Activated CD4-positive, alpha-beta T cell treated with anti-CD3 and anti-CD28 coated beads for 36 hours (primary cell): ENCODE data around the gene KBTBD2. TPM values are rescaled to one million over a fixed set of nuclear protein-coding genes. Genes with fewer than 3 reads are reported as not detected.

ENCODE experiments used
- ATAC-seq: fragments of 200-7000 bp; cut with Tn5 transposase; one replicate; pipeline ENCODE4 v1.10.0; 2021; ENCODE audit warnings: mild to moderate bottlenecking, moderate library complexity
- CTCF ChIA-PET: fragments of 350-600 bp; sonication (Branson Sonifier 250); formaldehyde crosslinking; loops from one replicate; lab custom pipeline; 2021; ENCODE audit warnings: antibody characterized with exemption; lab: Charles Lee
- POLR2A ChIA-PET: fragments of 350-600 bp; sonication (Branson Sonifier 250); formaldehyde crosslinking; loops from one replicate; lab custom pipeline; 2021; ENCODE audit warnings: antibody characterized with exemption, inconsistent platforms; lab: Charles Lee
- DNase-seq: peaks from one replicate; pipeline ENCODE4 v3.0.0-alpha.2; 2020
- H3K27ac Mint-ChIP-seq: one replicate; pipeline ENCODE4 v1.8.0; 2021; ENCODE audit warnings: mixed read lengths
- H3K27me3 Mint-ChIP-seq: one replicate; pipeline ENCODE4 v1.8.0; 2021; ENCODE audit warnings: mixed read lengths
- H3K36me3 Mint-ChIP-seq: one replicate; pipeline ENCODE4 v1.8.0; 2021; ENCODE audit warnings: low read depth, mixed read lengths
- H3K4me1 Mint-ChIP-seq: one replicate; pipeline ENCODE4 v1.8.0; 2021; ENCODE audit warnings: mixed read lengths
- H3K4me3 Mint-ChIP-seq: one replicate; pipeline ENCODE4 v1.8.0; 2021; ENCODE audit warnings: mild to moderate bottlenecking, moderate library complexity, mixed read lengths
- H3K9me3 Mint-ChIP-seq: one replicate; pipeline ENCODE4 v1.8.0; 2021; ENCODE audit warnings: low read depth, mixed read lengths
- intact Hi-C, 2 experiments: fragments of 100-400 bp; cut with DNase I in 1 of 2; cut with micrococcal nuclease in 1 of 2; formaldehyde crosslinking; loops; one replicate each; pipeline versions ENCODE4 v1.14.2 to v1.15.1; 2022 to 2024; cut with DNase I, micrococcal nuclease
- total RNA-seq, 2 experiments: library from RNA; stranded (reverse); gene quantifications; one replicate each; pipeline ENCODE4 v1.2.3, GENCODE V29; 2021

Gene KBTBD2
- total RNA-seq, 2 experiments from 2014 or later: 21.5 to 25.6 TPM

DNA sequence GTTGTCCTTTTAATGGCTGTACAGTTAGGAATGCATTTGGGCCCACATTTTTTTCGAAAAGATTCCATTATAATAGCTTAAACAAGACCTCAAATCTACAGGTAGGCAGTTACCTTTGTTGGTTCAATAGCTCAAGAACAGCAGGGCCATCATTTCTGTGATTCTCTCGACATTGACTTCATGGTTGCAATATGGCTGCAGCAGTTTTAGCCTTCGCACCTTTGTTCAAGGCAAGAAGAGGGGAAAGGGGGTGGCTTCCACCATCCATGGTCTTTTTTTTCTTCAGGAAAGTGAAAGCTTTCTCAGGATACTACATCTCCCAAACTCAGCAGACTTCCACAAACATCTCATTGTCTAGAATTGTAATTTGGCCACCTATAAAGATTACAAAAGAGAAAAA, 2.2 kb upstream of the KBTBD2 start:
- CTCF ChIA-PET: interaction anchor here (0.9 to 3.3 kb wide), 5 partner anchors 9 to 156 kb away, joined by 3 to 22 read pairs (median 5); no protein-coding TSS in a partner anchor
- Mint-ChIP-seq H3K4me3 (peak overlapping the region; percentile 94), H3K9me3 (no peaks in the 10 kb centered on the region)

DNA sequence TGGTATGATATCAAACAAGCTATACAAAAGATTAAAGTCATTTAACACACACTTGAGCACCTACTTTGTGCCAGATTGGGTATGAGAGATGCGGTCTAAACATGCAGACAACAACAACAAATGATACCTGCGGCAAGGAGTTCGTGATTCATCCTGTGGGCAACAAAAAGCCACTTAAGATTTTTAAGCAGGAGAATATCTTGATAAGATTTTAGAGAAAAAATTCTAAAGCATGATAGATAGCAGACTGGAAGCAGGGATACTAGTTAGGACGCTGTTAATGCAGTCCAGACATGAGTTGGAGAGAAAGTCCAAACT, 1.6 kb upstream of the KBTBD2 start:
- ChIA-PET POLR2A (interaction anchor here (0.6 to 5.9 kb wide), 3 partner anchors 12 to 169 kb away, joined by 5 to 39 read pairs (median 8); partner anchors contain the start of gene NT5C3A), CTCF (interaction anchor here (0.9 to 3.3 kb wide), 7 partner anchors 9 to 215 kb away, joined by 3 to 22 read pairs (median 5); no protein-coding TSS in a partner anchor)
- peaks cover 34% of the 10 kb centered on the region for H3K4me1 Mint-ChIP-seq
- peak; percentile 3 for ATAC-seq
- H3K27me3 Mint-ChIP-seq: no peaks in the 10 kb centered on the region
- H3K4me3 Mint-ChIP-seq: peak overlapping the region; percentile 94
- peak; percentile 18 for DNase-seq
- no peaks in the 10 kb centered on the region for H3K9me3 Mint-ChIP-seq
- H3K36me3 Mint-ChIP-seq: peaks cover 16% of the 10 kb centered on the region
- intact Hi-C loops: loop anchor here (2.0 to 5.0 kb wide), 5 partner anchors 46 to 396 kb away; partner anchors contain the start of genes AVL9 (in 1 of the 2), BBS9 (in 1 of the 2) and NT5C3A (in 1 of the 2)
- peak overlapping the region; percentile 99 for H3K27ac Mint-ChIP-seq

More for the DNA sequence above, 2.2 kb upstream of the KBTBD2 start:
- POLR2A ChIA-PET: interaction anchor here (0.6 to 5.9 kb wide), 2 partner anchors 12 to 45 kb away, joined by 8 to 39 read pairs; no protein-coding TSS in a partner anchor
- ATAC-seq (no peak), DNase-seq (no peak)
- Mint-ChIP-seq H3K27me3 (no peaks in the 10 kb centered on the region), H3K27ac (peak overlapping the region; percentile 99), H3K4me1 (peaks cover 29% of the 10 kb centered on the region), H3K36me3 (peaks cover 12% of the 10 kb centered on the region)
- intact Hi-C loops: loop anchor here (2.0 to 5.0 kb wide), 5 partner anchors 46 to 396 kb away; partner anchors contain the start of genes AVL9 (in 1 of the 2), BBS9 (in 1 of the 2) and NT5C3A (in 1 of the 2)

DNA sequence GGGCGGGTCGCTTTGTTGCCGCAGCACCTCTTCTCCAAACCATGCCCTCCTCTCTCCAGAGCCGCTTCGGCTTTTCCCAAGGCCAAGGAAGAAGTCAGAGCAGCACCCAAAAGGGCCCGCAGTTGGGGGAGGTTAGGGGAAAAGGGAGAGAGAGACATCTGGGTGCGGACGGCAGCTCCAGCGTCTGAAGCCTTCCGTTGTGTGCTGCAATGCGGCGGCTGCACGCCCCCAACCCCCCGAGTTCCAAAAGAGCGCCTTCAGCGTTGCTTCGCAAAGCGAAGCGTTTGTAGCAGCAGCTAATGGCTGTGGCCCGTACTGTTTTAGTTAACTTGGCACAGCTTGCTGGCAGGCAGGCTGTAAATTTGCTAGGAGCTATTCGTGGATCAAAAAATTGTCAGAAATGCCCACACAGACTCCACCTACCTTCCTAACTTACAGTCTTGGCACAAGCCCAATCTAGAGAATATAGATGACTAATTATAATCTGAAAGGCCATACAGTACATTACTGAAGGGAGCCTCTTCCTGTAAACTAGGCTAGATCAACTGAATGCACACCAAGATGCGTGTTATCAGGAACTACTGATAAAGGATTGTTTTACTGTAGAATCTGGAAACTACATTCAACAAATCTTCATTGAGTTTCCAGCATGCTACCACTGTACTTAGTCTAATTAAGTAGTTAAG, 1.1 kb upstream of the KBTBD2 start:
- peak; percentile 68 for DNase-seq
- H3K27me3 Mint-ChIP-seq: no peaks in the 10 kb centered on the region
- H3K4me1 Mint-ChIP-seq: peaks cover 38% of the 10 kb centered on the region
- ChIA-PET CTCF (interaction anchor here (0.8 to 3.3 kb wide), 8 partner anchors 8 to 216 kb away, joined by 3 to 22 read pairs (median 4); no protein-coding TSS in a partner anchor), POLR2A (interaction anchor here (0.7 to 5.9 kb wide), 3 partner anchors 13 to 170 kb away, joined by 3 to 39 read pairs (median 5); partner anchors contain the start of gene NT5C3A)
- peak; percentile 61 for ATAC-seq
- peak overlapping the region; percentile 99 for H3K27ac Mint-ChIP-seq
- H3K36me3 Mint-ChIP-seq: peaks cover 18% of the 10 kb centered on the region
- intact Hi-C loops: loop anchor here (1.0 to 5.0 kb wide), 12 partner anchors 13 to 397 kb away; partner anchors contain the start of genes AVL9 (in 2 of the 2), BBS9 (in 2 of the 2), NT5C3A (in 2 of the 2) and RP9 (in 1 of the 2)
- H3K9me3 Mint-ChIP-seq: no peaks in the 10 kb centered on the region
- peak overlapping the region; percentile 94 for H3K4me3 Mint-ChIP-seq

DNA sequence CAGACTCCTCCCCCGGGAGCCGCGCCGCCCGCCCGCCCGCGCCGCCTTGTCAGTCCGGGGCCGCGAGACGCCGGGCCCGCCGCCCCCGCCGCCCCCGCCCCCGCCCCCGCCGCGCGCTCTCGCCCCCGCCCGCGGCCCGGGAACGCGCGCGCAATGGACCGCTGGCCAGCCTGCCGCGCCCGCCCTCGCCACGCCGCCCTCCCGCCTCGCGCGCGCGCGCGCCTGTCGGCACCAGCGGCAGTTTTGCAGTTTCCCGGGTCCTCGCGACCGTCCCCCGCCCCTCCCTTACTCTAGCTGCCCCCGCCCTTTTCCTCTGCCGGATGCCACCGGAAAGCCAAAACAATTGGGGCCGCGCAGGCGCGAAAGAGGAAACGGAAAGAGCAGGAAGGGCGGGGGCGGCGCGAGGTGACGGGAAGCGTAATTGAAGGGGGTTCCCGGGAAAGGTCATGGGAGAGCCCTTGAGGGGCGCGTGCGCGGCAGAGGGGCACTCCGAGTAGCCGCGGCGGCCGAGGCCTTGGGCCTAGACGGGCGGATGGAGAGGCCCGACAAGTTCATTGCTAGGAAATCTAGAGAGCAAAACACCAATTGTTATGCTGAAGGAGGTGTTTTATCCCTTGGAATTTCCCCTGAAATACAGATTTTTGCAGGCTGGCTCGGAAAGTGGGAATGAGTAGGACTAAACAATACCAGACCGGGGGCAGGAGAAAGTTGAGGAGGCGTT, 400 bp upstream of the KBTBD2 start:
- DNase-seq: peak; percentile 99
- intact Hi-C loops: loop anchor here (1.0 to 5.0 kb wide), 14 partner anchors 13 to 397 kb away; partner anchors contain the start of genes AVL9 (in 2 of the 2), BBS9 (in 2 of the 2), NT5C3A (in 2 of the 2) and RP9 (in 2 of the 2)
- Mint-ChIP-seq H3K4me1 (peaks cover 44% of the 10 kb centered on the region), H3K4me3 (peak overlapping the region; percentile 94), H3K27ac (peak overlapping the region; percentile 99), H3K27me3 (no peaks in the 10 kb centered on the region), H3K36me3 (peaks cover 18% of the 10 kb centered on the region), H3K9me3 (no peaks in the 10 kb centered on the region)
- ATAC-seq: peak; percentile 67
- POLR2A ChIA-PET: interaction anchor here (0.7 to 5.9 kb wide), 5 partner anchors 14 to 171 kb away, joined by 3 to 39 read pairs (median 5); partner anchors contain the start of gene NT5C3A
- CTCF ChIA-PET: interaction anchor here (0.8 to 3.3 kb wide), 7 partner anchors 9 to 216 kb away, joined by 3 to 22 read pairs (median 5); no protein-coding TSS in a partner anchor

DNA sequence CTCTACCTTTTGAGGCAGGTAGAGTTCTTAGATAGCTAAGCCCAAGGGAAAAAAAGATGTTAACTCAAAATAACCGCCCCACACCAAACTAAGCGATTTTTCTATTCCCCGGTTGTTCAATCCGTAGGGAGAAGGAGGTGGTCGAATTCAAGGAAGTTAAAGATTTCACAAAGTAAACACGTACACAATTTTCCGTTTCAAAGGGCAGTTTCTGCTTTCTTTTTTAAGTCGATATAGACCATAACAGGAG, 842 bp downstream of the KBTBD2 start:
- Mint-ChIP-seq H3K36me3 (peaks cover 18% of the 10 kb centered on the region), H3K27me3 (no peaks in the 10 kb centered on the region), H3K4me1 (peaks cover 56% of the 10 kb centered on the region)

DNA sequence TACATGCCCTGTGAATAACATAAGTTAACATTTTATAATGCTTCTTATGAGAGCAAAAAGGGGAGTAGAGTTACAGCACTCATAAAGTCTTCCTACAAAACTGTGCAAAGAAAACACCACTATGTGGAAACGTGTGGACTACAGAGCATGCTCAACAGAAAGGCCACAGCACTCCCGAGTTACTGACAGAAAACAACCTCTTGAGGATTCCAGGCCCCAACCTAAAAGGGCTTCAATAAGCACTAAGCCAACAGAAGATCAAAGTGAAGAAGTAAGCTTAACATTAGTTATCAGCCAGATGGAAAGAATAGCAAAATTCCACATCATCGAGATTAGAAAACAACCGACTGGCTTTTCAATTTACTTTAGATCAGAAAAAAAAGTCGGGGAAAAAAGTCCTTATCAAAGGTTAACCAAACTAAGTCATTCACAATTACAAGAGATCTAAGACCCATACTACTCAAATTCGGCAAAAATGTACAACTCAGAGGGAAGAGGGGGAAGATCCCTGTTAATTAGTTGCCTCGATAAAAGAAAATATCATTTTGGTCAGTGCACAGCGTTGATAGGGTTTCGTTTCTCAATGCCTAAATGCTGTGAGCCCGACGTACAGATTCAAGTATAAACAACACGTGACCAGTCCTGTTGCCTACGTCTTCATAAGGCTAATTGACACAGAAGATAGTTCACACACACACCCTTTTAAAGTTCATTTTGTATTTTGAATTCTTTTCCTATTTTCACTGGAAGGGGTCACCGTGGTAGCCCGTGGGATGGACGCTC, 1.4 kb downstream of the KBTBD2 start:
- ATAC-seq: peak; percentile 33
- no peaks in the 10 kb centered on the region for H3K9me3 Mint-ChIP-seq

More for the DNA sequence above, 842 bp downstream of the KBTBD2 start:
- Mint-ChIP-seq H3K4me3 (peak overlapping the region; percentile 94), H3K27ac (peak overlapping the region; percentile 95), H3K9me3 (no peaks in the 10 kb centered on the region)
- CTCF ChIA-PET: interaction anchor here (0.8 to 2.7 kb wide), 5 partner anchors 15 to 218 kb away, joined by 3 to 18 read pairs (median 5); no protein-coding TSS in a partner anchor
- ATAC-seq (no peak), DNase-seq (no peak)
- POLR2A ChIA-PET: interaction anchor here (0.6 to 5.9 kb wide), 5 partner anchors 10 to 172 kb away, joined by 3 to 39 read pairs (median 3); partner anchors contain the start of gene NT5C3A
- intact Hi-C loops: loop anchor here (1.0 to 5.0 kb wide), 7 partner anchors 43 to 400 kb away; partner anchors contain the start of genes AVL9 (in 1 of the 2), BBS9 (in 1 of the 2), LSM5 (in 1 of the 2) and RP9 (in 1 of the 2)

DNA sequence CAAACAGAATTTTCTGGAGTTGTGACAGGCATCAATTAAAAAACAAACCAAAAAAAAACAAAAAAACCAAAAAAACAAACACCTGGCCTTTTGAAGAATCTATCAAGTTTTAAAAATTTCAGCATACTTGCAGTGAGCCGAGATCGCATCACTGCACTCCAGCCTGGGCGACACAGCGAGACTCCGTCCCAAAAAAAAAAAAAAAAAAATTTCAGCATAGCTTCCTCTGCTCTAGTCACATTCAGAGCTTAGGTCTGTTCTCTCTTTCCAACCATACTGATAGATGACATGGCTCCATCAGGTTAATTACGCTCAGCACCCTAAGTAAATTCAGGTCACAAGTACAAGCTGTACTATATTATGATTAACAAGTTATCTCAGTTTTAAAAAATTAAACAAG, 3.1 kb downstream of the KBTBD2 start:
- Mint-ChIP-seq H3K36me3 (peaks cover 22% of the 10 kb centered on the region), H3K4me3 (peak overlapping the region; percentile 94), H3K9me3 (no peaks in the 10 kb centered on the region), H3K4me1 (peaks cover 61% of the 10 kb centered on the region), H3K27me3 (no peaks in the 10 kb centered on the region), H3K27ac (peak overlapping the region; percentile 67)
- CTCF ChIA-PET: interaction anchor here (1.0 to 2.7 kb wide), 3 partner anchors 16 to 221 kb away, joined by 3 to 18 read pairs (median 4); partner anchors contain the start of gene RP9
- DNase-seq (no peak), ATAC-seq (no peak)
- POLR2A ChIA-PET: no interaction called here
- intact Hi-C loops: no loop called here

More for the DNA sequence above, 1.4 kb downstream of the KBTBD2 start:
- H3K4me1 Mint-ChIP-seq: peaks cover 61% of the 10 kb centered on the region
- H3K27ac Mint-ChIP-seq: peak overlapping the region; percentile 95
- no peaks in the 10 kb centered on the region for H3K27me3 Mint-ChIP-seq
- H3K4me3 Mint-ChIP-seq: peak overlapping the region; percentile 94
- POLR2A ChIA-PET: interaction anchor here (0.6 to 5.9 kb wide), 9 partner anchors 11 to 173 kb away, joined by 3 to 39 read pairs (median 4); partner anchors contain the start of gene NT5C3A
- H3K36me3 Mint-ChIP-seq: peaks cover 22% of the 10 kb centered on the region
- intact Hi-C loops: loop anchor here (1.0 to 5.0 kb wide), 5 partner anchors 43 to 400 kb away; partner anchors contain the start of genes AVL9 (in 1 of the 2), BBS9 (in 1 of the 2) and LSM5 (in 1 of the 2)
- DNase-seq: peak; percentile 43
- CTCF ChIA-PET: interaction anchor here (0.8 to 2.7 kb wide), 6 partner anchors 14 to 218 kb away, joined by 3 to 18 read pairs (median 4); no protein-coding TSS in a partner anchor

DNA sequence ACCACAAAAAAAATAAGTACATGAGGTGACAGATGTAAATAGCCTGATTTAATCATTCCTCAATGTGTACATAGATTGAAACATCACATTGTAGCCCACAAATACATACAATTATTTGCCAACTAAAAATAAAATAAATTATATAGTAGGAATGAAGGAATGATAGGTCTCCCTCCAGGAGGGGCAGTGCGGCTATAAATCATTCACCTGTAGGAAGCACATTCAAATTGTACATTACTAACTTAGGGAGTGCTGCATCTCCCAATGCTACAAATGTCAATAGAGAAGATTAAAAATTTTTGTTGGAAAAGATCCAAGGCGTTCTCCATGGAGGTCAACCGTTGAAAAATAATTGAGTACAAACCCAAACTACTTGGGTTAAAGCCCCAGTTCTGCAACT, 4.2 kb downstream of the KBTBD2 start:
- ChIA-PET POLR2A (no interaction called here), CTCF (interaction anchor here (1.0 kb wide), 1 partner anchor 41 kb away, joined by 3 read pairs; no protein-coding TSS in a partner anchor)
- H3K4me3 Mint-ChIP-seq: no peak overlapping the region
- no peaks in the 10 kb centered on the region for H3K27me3 Mint-ChIP-seq
- H3K27ac Mint-ChIP-seq: no peak overlapping the region
- peaks cover 59% of the 10 kb centered on the region for H3K4me1 Mint-ChIP-seq
- H3K36me3 Mint-ChIP-seq: peaks cover 22% of the 10 kb centered on the region
- no peaks in the 10 kb centered on the region for H3K9me3 Mint-ChIP-seq
- intact Hi-C loops: no loop called here
- no peak for DNase-seq
- no peak for ATAC-seq

DNA sequence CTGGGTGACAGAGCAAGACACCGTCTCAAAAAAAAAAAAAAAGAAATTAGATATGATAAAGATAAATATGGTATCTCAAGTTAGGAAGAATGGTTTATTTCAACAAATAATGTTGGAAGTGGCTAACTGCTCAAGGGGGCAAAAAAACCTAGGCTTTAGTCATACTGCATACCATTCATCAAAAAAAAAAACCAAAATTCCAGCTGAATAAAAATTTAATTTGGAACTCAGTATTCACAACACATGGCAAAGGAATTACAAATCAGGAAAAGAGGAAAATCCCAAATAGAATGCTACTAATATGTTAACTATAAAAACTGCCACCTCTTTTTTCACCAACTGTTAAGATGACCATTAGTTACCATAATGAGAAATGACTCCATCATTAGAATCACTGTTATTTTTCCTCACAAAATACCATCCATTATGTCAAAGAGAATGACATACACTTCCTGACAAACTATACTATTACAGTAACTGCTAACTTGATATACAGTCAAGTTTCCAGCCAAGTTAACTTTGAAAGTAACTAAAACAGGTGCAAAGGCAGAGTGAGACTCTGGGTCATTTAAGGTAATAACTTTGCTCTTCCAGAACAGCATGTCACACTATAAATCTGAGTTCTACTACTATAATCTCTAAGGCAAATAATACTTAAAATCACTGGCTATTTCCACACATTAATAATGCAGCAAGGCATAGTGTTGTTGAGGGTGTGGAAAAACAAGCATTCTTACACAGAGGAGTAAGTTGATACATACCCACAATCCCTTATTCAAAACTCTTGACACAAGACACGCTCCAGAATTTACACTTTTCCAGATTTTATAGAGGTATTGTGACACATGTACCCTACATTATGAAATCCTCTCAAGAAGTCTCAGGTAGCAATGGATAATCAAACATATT, 10.2 kb downstream of the KBTBD2 start:
- DNase-seq: no peak
- no peak for ATAC-seq
- ChIA-PET CTCF (no interaction called here), POLR2A (interaction anchor here (1.2 kb wide), 1 partner anchor 24 kb away, joined by 3 read pairs; no protein-coding TSS in a partner anchor)
- Mint-ChIP-seq H3K9me3 (no peaks in the 10 kb centered on the region), H3K4me1 (peaks cover 57% of the 10 kb centered on the region), H3K36me3 (peaks cover 15% of the 10 kb centered on the region), H3K27ac (no peak overlapping the region), H3K27me3 (no peaks in the 10 kb centered on the region), H3K4me3 (no peak overlapping the region)
- intact Hi-C loops: no loop called here
